GM18511 (cell line): Measurements from ENCODE around the gene BOC.

Experiments
- ATAC-seq: cut with Tn5 transposase; IDR thresholded peaks from one replicate; pipeline ENCODE4 v1.9.1; 2021; ENCODE audit warnings: mild to moderate bottlenecking, moderate library complexity; ENCODE audit not compliant: unreplicated experiment

Gene BOC

DNA sequence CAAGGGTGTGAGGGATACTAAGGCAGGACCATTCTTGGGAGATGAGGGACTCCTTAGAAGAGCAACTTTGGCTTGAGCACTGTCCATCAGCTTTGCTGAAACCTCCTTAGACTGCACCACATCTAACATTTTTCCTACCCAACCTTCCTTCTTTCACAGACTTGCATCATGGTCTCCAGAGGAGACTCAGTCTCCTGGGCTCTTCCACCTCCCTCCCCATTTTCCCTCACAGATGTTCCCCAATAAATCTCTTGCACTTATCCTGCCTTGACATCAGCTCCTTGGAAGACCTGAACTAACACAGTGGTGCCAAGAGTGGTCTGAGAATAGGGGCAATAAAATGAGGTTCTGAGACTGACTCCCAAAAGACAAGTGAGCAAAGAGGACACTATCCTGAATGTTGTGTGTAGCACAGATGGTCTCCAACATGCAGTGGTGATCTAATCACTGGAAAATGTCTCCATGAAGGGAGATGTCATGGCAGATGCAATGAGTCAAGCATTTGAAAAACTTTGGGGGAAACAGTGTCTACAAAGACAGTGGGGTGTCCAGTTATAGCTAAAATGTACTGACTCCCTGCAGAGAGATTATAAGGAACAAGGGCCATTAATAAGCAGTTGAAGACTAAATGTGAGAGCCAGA is 26.0 kb upstream of the BOC start:
- no peak for ATAC-seq

GRCh38 chr3:113186566-113186965 is 24.8 kb upstream of the BOC start:
- ATAC-seq, result no peak

GRCh38 chr3:113193288-113193687 is 18.1 kb upstream of the BOC start:
- no peak for ATAC-seq

DNA sequence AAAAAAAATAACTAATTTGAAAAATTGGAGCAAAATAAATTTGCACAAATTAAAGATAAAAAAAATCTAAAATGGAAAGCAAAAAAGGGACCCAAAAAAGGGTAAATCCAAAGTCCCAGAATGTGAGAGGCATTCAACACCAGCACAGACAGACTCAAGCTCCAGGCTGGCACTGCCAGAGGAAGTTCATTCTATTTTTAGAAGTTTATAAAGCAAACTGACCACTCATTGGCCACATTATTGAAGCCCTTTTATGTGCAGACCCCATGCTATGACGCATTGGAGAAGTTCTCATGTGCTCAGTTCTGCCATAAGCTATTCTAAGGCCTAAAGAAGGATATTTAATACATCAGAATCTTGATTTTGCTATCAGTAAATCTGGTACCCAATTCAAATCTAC is 17.6 kb upstream of the BOC start:
- no peak for ATAC-seq

GRCh38 chr3:113194823-113195401 is 16.4 kb upstream of the BOC start:
- no peak for ATAC-seq

- no peak for ATAC-seq
Observed at GRCh38 chr3:113200351-113200750, 11.0 kb upstream of the BOC start.

- no peak for ATAC-seq
Observed at GRCh38 chr3:113200946-113201345, 10.4 kb upstream of the BOC start.

DNA sequence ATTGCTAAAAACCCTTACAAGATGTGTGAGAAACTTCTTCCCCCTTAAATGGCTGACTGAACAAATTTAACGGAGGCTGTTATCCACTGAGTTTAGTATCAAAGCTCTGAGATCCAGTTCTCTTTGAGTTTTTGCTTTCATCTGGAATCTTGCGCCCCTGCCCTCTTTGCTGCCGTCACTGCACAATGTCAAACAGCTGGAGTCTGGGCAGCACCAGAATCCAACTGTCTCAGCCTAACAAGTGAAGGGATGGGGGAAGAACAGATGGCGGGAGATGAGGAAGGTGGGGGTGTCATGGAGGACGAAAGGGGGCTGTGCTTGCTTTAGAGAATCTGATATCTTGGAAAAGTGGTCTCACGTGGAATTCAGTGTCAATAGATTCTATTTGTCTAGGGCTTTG is 7.0 kb upstream of the BOC start:
- no peak for ATAC-seq

DNA sequence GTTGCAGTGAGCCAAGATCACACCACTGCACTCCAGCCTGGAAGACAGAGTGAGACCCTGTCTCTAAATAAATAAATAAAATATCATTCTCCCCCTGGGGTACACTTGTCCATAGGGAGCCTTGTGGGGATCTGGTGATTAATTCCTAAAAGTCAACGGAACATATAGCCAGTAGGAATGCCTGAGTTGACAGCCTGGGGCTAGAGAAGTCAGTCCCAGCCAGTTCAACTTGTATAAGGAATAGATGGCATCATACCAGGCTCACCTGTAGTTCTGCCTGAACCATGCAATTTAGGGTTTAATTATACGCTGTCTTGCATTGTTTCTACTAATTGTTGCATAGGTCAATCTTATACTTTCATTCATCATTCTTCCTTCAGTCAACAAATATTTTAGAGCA is 5.9 kb upstream of the BOC start:
- ATAC-seq, result no peak

DNA sequence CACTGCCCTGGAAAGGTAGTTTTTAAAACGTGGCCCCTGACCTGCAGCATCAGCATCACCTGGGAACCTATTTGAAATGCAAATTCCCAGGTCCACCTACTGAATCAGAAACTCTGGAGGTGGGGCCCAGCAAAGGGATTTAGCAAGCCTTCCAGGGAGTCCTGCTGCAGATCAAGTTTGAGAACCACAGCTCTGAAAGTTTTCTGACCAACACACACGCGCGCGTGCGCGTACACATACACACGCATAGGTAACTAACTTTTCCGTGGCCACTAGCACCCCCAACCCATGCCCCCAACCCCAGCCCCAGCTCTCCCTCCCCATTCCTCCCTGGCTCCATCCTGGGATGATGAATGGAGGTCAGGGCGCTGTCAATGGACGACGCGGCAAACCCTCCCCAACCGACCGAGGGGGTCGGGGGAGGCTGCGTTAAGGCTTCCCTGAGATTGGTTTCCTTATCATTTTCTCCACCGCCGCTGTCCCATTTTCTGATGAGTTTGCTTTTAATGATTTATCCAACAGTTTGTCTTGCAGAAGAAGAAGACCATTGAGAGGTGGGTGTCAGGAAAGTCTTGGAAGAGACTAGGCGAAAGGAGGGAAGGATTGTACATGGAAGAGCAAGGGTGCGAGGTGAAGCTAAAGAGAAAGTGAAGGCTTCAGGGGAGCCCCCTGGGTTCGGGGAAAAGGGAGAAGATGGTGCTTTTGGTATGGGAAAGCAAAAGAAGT is 590 bp upstream of the BOC start:
- ATAC-seq, result no peak

- ATAC-seq, result peak; percentile 55
Observed at GRCh38 chr3:113212150-113212843, 940 bp downstream of the BOC start.

DNA sequence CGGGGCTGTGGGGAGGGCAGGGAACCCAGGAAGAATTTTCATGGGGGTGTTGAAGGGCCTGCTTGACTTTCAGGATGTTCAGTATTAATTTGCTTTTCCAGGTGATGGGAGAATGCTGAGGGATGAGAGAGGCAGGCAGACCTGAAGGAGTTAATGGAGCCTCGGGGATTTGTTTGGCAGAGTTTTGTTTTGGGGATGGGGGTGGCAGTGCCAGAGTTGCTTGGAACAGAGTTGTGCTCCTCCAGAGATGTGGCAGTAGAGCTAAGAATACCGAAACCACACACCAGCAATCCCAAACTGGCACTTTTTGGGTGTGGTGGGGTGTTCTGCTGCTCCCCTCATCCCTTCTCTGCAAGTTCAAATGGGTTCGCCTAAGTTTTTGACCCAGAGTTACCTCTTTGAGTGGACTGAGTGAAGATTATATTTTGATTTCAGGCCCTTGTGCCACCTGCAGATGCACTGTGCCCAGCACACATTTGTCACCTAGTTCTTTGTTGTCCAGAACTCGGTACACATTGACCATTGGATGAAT is 1.6 kb downstream of the BOC start:
- no peak for ATAC-seq

DNA sequence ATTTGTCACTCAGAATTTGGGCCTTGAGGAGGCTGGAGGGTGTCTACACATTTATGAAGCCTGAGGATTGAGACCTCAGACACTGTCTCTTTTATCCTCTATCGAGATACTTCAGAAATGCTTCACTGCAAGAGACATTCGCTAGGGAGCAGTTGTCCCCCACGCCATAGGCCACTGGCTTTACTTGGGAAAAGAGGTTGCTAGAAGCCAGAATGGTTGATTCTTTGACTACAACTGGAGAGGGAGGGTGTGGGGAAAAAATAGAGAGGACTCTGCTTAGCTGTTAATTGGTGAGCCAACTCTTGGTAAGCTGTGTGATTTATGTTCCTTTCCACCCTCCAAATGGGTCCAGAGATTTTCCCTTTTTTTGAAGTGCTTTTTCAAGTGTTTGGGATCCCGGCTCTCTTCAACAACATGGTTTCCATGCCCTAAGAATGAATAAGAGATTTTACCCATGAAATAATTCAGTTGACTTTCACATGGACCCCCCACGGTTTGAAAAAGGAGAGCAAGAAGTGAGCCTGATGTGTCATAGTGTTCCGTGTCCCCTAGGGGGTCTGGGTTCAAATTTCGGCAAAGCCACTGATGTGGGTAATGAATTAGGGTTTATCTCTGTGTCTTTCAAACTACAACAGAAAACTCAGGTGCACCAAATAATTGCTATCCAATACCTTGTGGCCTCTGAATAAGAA is 2.7 kb downstream of the BOC start:
- ATAC-seq, result no peak

GRCh38 chr3:113214917-113215595 is 3.7 kb downstream of the BOC start:
- ATAC-seq, result no peak

DNA sequence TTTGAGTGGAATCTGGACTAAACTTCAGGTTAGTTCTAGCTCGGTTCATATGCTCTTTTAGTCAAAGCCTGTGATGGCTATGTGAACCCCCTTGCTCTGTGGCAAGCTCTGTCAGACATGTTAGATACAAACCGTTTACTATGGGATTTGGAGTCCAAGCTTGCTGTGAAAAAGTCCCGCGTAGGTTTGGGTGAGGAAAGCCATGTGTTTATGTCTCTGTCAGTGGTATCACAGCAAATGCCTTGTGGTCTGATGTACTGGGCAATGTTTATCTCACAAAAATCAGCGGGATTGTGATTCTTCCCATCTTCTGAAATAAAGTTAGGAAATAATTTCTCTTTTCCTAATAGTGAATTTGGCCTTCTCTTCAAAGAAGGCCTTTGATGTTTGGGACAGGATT is 5.0 kb downstream of the BOC start:
- ATAC-seq, result no peak

- ATAC-seq, result no peak
Observed at GRCh38 chr3:113218011-113218680, 6.8 kb downstream of the BOC start.

DNA sequence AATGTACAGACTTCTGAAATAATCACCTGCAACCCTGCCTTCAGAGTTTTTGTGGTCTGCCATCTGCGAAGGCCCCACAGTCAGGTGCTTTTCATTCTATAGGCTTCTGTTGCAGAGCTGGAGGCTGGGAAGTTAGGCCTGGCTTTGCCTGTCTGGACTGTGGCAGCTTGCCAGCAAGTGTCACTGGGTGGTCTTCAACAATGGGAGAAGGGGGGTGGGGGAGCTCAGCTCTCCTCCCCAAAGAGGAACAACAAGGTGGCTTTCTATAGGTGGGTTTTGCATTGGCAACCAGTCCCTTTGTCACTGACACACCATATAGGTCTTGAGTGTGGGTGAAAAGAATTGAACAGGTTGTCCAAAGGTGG is 7.3 kb downstream of the BOC start:
- ATAC-seq, result no peak

DNA sequence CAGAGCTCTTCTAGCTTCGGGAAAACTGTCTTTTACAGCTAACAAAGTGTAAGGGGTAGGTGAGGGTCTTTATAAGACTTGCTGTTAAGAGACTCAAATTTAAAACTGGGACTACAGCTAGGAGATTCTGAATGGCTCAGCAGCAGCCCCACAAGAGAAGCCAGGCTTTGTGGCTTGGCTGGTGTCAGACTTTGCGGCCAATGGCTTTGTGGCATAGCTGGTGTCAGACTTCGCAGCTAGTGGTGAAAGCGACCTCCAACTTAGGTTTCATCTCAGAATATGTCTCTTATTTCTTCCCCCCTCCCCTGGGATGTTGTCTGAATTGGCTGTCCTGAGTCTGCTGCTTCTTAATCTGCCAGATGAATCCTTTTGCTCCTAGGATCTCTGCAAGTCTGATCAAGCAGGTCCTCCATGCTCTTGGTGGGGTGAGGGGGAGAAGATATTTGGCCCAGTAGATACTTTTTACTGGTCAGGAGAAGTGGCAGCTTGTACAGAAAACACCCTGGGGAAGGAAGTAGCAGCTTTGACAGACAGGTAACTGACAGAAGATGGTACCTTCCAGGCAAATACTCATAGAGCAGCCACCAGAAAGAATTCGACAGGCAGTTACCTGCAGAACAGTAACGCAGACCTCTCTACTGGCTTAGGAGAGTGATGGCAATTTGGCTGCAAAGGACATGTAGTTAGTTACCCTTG is 8.4 kb downstream of the BOC start:
- ATAC-seq, result no peak

- ATAC-seq, result no peak
Observed at GRCh38 chr3:113220721-113221120, 9.4 kb downstream of the BOC start.
